GM12878 (cell line): ENCODE results near the gene GNG13. TPM values are rescaled to one million over a fixed set of nuclear protein-coding genes. Genes with fewer than 3 reads are reported as not detected.

Source experiments
- BACH1 ChIP-seq: fragments of 450-650 bp; IDR thresholded peaks from 2 replicates; pipeline ENCODE4 v1.6.1; 2017; ENCODE audit warnings: mild to moderate bottlenecking, borderline replicate concordance
- BCL11A ChIP-seq: IDR thresholded peaks from 2 replicates; pipeline ENCODE4 v1.6.1; 2011; ENCODE audit warnings: low read depth, low read length
- CHD2 ChIP-seq: IDR thresholded peaks from 2 replicates; pipeline ENCODE4 v1.6.1; 2011; ENCODE audit warnings: low read depth, low read length, improper control_type of control experiment, borderline replicate concordance
- DPF2 ChIP-seq: fragments of 450-650 bp; IDR thresholded peaks from 2 replicates; pipeline ENCODE4 v1.6.1; 2017; ENCODE audit warnings: mild to moderate bottlenecking
- E2F4 ChIP-seq: IDR thresholded peaks from 2 replicates; pipeline ENCODE4 v1.6.1; 2012; ENCODE audit warnings: low read depth, low read length, improper control_type of control experiment
- EED ChIP-seq: sonication (generic); IDR thresholded peaks from 2 replicates; pipeline ENCODE4 v1.6.1; 2016; ENCODE audit warnings: antibody characterized with exemption, low read depth
- FOXK2 ChIP-seq: fragments of 450-650 bp; IDR thresholded peaks from 2 replicates; pipeline ENCODE4 v1.6.1; 2017; ENCODE audit warnings: mild to moderate bottlenecking, moderate library complexity
- MEF2B ChIP-seq: fragments of 450-650 bp; IDR thresholded peaks from 2 replicates; pipeline ENCODE4 v1.6.1; 2018; ENCODE audit warnings: mild to moderate bottlenecking, moderate library complexity; ENCODE audit not compliant: partially characterized antibody, poor library complexity, severe bottlenecking
- MYB ChIP-seq: fragments of 150-350 bp; IDR thresholded peaks from 2 replicates; pipeline ENCODE4 v1.6.1; 2014; ENCODE audit warnings: mild to moderate bottlenecking, low read depth, low read length, borderline replicate concordance
- NR2F1 ChIP-seq: fragments of 450-650 bp; conservative IDR thresholded peaks from 2 replicates; pipeline ENCODE4 v1.6.1; 2017; ENCODE audit warnings: mild to moderate bottlenecking
- POLR2A ChIP-seq: IDR thresholded peaks from 2 replicates; pipeline ENCODE4 v1.6.1; 2011; ENCODE audit warnings: low read depth, mild to moderate bottlenecking, low read length
- RCOR1 ChIP-seq: conservative IDR thresholded peaks from 2 replicates; pipeline ENCODE4 v1.6.1; 2012; ENCODE audit warnings: low read depth, low read length, improper control_type of control experiment
- SIN3A ChIP-seq: IDR thresholded peaks from 2 replicates; pipeline ENCODE4 v1.6.1; 2012; ENCODE audit warnings: low read depth, low read length, improper control_type of control experiment
- SKIL ChIP-seq: fragments of 450-650 bp; IDR thresholded peaks from 2 replicates; pipeline ENCODE4 v1.6.1; 2017; ENCODE audit warnings: mild to moderate bottlenecking, low read depth, inconsistent platforms; ENCODE audit not compliant: poor library complexity, severe bottlenecking
- SMARCA5 ChIP-seq: fragments of 450-650 bp; IDR thresholded peaks from 2 replicates; pipeline ENCODE4 v1.6.1; 2017; ENCODE audit warnings: mild to moderate bottlenecking
- SMC3 ChIP-seq: IDR thresholded peaks from 2 replicates; pipeline ENCODE4 v1.6.1; 2011; ENCODE audit warnings: low read length, improper control_type of control experiment, borderline replicate concordance
- SP1 ChIP-seq: IDR thresholded peaks from one replicate; pipeline ENCODE4 v1.6.1; 2011; ENCODE audit warnings: low read depth, low read length
- TCF7 ChIP-seq: IDR thresholded peaks from 2 replicates; pipeline ENCODE4 v1.6.1; 2014; ENCODE audit warnings: antibody characterized with exemption, borderline replicate concordance
- WRNIP1 ChIP-seq: IDR thresholded peaks from 2 replicates; pipeline ENCODE4 v1.6.1; 2011; ENCODE audit warnings: low read depth, low read length, improper control_type of control experiment, borderline replicate concordance
- YBX1 ChIP-seq: fragments of 450-650 bp; IDR thresholded peaks from 2 replicates; pipeline ENCODE4 v1.6.1; 2016; ENCODE audit warnings: antibody characterized with exemption
- ZBED1 ChIP-seq: IDR thresholded peaks from 2 replicates; pipeline ENCODE4 v1.6.1; 2016; ENCODE audit warnings: borderline replicate concordance
- ZBTB11 ChIP-seq: fragments of 450-650 bp; formaldehyde crosslinking; IDR thresholded peaks from 2 replicates; pipeline ENCODE4 v1.5.0; 2022; ENCODE audit warnings: mild to moderate bottlenecking, missing genetic modification characterization
- ZBTB33 ChIP-seq: fragments of 450-650 bp; IDR thresholded peaks from 2 replicates; pipeline ENCODE4 v1.6.1; 2017; ENCODE audit warnings: mild to moderate bottlenecking
- ZNF24 ChIP-seq: fragments of 450-650 bp; IDR thresholded peaks from 2 replicates; pipeline ENCODE4 v1.6.1; 2017; ENCODE audit warnings: antibody characterized with exemption, mild to moderate bottlenecking
- ZNF384 ChIP-seq: IDR thresholded peaks from 2 replicates; pipeline ENCODE4 v1.6.1; 2012; ENCODE audit warnings: low read depth, mild to moderate bottlenecking, low read length, improper control_type of control experiment, borderline replicate concordance
- polyA plus RNA-seq, 11 experiments: library from polyadenylated mRNA; depleted of rRNA in 4 of 11; unstranded in 6 of 11; stranded (reverse) in 5 of 11; fragments of >200 nt; fragmentation: Nextera tagmentation in 4 of 11; fragmentation: Illumina TruSeq in 1 of 11; extraction: Ambion mirVana in 4 of 11; extraction: Trizol in 1 of 11; gene quantifications; 1 replicate in 1 of 11; 2 replicates in 10 of 11; pipeline versions ENCODE4 v1.2.1 to v1.2.3, GENCODE V29; 2011 to 2016; ENCODE audit warnings: inconsistent platforms in 2 of 11, missing spikeins in 2 of 11, low read depth in 1 of 11
- total RNA-seq, 4 experiments: library from RNA; depleted of rRNA in 3 of 4; stranded (reverse); fragments of >200 nt in 3 of 4; fragmentation: Illumina TruSeq in 1 of 4; extraction: Trizol in 1 of 4; gene quantifications; 2 replicates each; pipeline versions ENCODE4 v1.2.1 to v1.2.3, GENCODE V29; 2013 to 2021

GNG13 gene
- total and polyA plus RNA-seq, 10 of the 15 experiments (the other 5 are each of a cell fraction or from before 2014, with no cell fraction given): not detected

GRCh38 chr16:807347-808084 lies 7.0 kb upstream of the GNG13 start (continued):
- TF ChIP-seq CHD2 (peak; percentile 63; the same call in 1 of the 2 replicates), RCOR1 (no peak), POLR2A (peak; percentile 82), MYB (no peak), E2F4 (no peak), WRNIP1 (no peak), ZBED1 (no peak), SMARCA5 (no peak), SP1 (no peak), BACH1 (0 out of 2 replicates have a peak, but pooled peaks have one; percentile 2), EED (no peak), BCL11A (no peak), SKIL (no peak), DPF2 (peak; percentile 63), MEF2B (no peak), ZBTB33 (no peak), ZNF24 (no peak), TCF7 (no peak), SMC3 (no peak), SIN3A (no peak; the same call in 1 of the 2 replicates), ZNF384 (no peak), ZBTB11 (CRISPR knock-in tag) (no peak), YBX1 (no peak), FOXK2 (no peak), NR2F1 (peak; percentile 68; the same call in 1 of the 2 replicates)
